ENCODE data around the gene ZNF652. TPM values are rescaled to one million over a fixed set of nuclear protein-coding genes. Genes with fewer than 3 reads are reported as not detected.
A peak's percentile ranks its signal among the peaks of the same experiment; 100 is the strongest.

The ZNF652 gene
- total and polyA plus RNA-seq, 2 of the 4 experiments (the other 2 are of a cell fraction): 3.6 to 8.8 TPM

DNA sequence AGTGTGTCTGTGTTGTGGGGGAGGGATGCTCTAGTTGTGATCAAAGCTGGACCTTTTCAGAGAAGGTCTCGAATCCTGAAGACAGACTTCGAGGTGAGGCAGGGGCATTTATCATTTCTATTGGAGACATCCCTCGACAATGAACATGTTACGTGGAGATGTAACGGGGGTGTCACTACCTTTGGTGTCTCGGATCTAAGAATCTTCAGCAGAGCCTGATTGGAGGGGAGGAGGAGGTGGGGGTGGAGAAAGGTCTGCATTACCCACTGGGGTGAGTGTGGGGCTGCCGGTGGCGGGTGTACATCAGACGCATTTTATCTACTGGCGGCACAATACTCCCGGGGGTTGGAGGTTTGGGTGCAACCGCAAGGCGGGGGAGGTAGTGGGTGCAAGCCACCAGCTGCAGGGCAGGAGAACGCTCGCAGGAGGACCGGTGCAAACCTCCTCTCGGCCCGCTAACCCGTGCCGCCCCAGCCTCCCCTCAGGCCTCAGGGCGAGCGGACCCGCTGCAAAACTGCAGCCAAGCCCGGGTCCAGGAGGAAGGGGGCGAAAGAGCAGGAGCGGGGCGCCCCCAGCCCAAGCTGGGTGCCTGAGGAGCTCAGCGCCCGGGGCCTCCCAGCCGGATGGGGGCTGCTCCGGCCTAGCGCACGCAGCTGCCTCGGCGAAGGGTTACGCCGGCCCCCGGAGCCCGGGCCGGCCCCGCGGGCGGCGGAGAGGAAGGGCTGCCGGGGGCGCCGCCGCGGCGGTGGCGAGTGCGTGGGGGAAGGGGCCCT, 735 bp downstream of the ZNF652 start:
- peak overlapping the region; percentile 78 for H3K4ac ChIP-seq (ENCODE audit: low read depth, low read length)
- H4K20me1 ChIP-seq (ENCODE audit: insufficient read depth, low read length): peaks cover 42% of the 10 kb centered on the region
- peak overlapping the region; percentile 16 for H2AK5ac ChIP-seq (ENCODE audit: low read depth, low read length)
- intact Hi-C loops (cut with micrococcal nuclease) (loop anchor here (5.0 kb wide), 1 partner anchor 36 kb away; no protein-coding TSS in a partner anchor), in situ Hi-C loops (cut with MboI; ENCODE audit: low sequenced_read_pairs) (no loop called here), dilution Hi-C loops (cut with HindIII; ENCODE audit: low sequenced_read_pairs, unreplicated experiment) (no loop called here)
- H3K9me1 ChIP-seq (ENCODE audit: insufficient read depth, low read length): peaks cover 5% of the 10 kb centered on the region; the same call in 1 of the 2 replicates
- TF ChIP-seq CHD1 (IDR thresholded peaks at IDR 0.05; ENCODE audit: low read depth, low read length): no peak
- TF ChIP-seq MXI1 (IDR thresholded peaks at IDR 0.05; ENCODE audit: borderline replicate concordance, low read depth, low read length): 0 out of 2 replicates have a peak, but pooled peaks have one; percentile 6
- TF ChIP-seq BHLHE40 (IDR thresholded peaks at IDR 0.05; ENCODE audit: low read depth, low read length): no peak
- peaks cover 18 to 41% of the 10 kb centered on the region in 2 experiments for H3K79me1 ChIP-seq (ENCODE audit: low read depth in 1 of 2, low read length in 2 of 2)
- H4K91ac ChIP-seq (ENCODE audit: insufficient read depth, low read depth, low read length): peak overlapping the region; percentile 5; the same call in 1 of the 2 replicates
- H2BK15ac ChIP-seq (ENCODE audit: low read depth, low read length): no peak overlapping the region; the same call in 2 of the 3 replicates
- no peaks in the 10 kb centered on the region for H3K36me3 ChIP-seq (ENCODE audit: control insufficient read depth, insufficient read depth, low read length)
- H3K4me3 ChIP-seq (ENCODE audit: insufficient read depth, low read depth, low read length): peak overlapping the region; percentile 80
- peak overlapping the region; percentile 55 for H2BK5ac ChIP-seq (ENCODE audit: low read depth, low read length, poor library complexity, severe bottlenecking)
- ATAC-seq (ENCODE audit: low read depth) (peak; percentile 56), DNase-seq (no peak)
- H2AK9ac ChIP-seq (replicated peaks; ENCODE audit: low read depth, low read length, poor library complexity): peak overlapping the region; percentile 96
- POLR2A ChIA-PET (ENCODE audit: unreplicated experiment): no interaction called here
- H4K5ac ChIP-seq (ENCODE audit: low read depth, low read length): 0 out of 2 replicates have a peak overlapping the region, but pooled peaks have one; percentile 16
- H2BK20ac ChIP-seq (ENCODE audit: low read depth, low read length): peak overlapping the region; percentile 22; the same call in 1 of the 2 replicates
- H3K4me1 ChIP-seq (ENCODE audit: control insufficient read depth, insufficient read depth, low read length): peaks cover 6% of the 10 kb centered on the region; the same call in 1 of the 2 replicates
- H3K14ac ChIP-seq (replicated peaks; ENCODE audit: low read depth, low read length): peak overlapping the region; percentile 91
- H3K18ac ChIP-seq (ENCODE audit: low read depth, low read length): peak overlapping the region; percentile 6
- peak overlapping the region; percentile 57; the same call in 1 of the 2 replicates for H2BK120ac ChIP-seq (ENCODE audit: low read depth, low read length)
- peak overlapping the region; percentile 97 for H3K23ac ChIP-seq (ENCODE audit: low read depth, low read length)
- peak overlapping the region; percentile 89 for H2AFZ ChIP-seq (replicated peaks; ENCODE audit: low read length, poor library complexity)
- peak overlapping the region; percentile 59; the same call in 1 of the 2 replicates for H3K56ac ChIP-seq (ENCODE audit: extremely low read depth, insufficient read depth, low read length)
- BruUV-seq (replicated peaks): no TSS peak
- H3K9me3 ChIP-seq (ENCODE audit: control insufficient read depth, insufficient read depth, low read length): no peaks in the 10 kb centered on the region
- peak overlapping the region; percentile 93 for H3K4me2 ChIP-seq (ENCODE audit: low read depth, low read length)
- no peaks in the 10 kb centered on the region for H3K27me3 ChIP-seq (ENCODE audit: control insufficient read depth, insufficient read depth, low read length)
- CTCF ChIA-PET: no interaction called here
- peak overlapping the region; percentile 57 for H3K27ac ChIP-seq (ENCODE audit: insufficient read depth, low read length)
- peak overlapping the region; percentile 82 for H3K9ac ChIP-seq (ENCODE audit: low read depth, low read length)
- WGBS, 2 experiments (ENCODE audit: extremely low coverage in 2 of 2, insufficient read length in 1 of 2): 0% methylated on average over 14 of the region's 52 CpGs; no CpG with 5 or more reads in 1 of the 2 experiments
- H4K8ac ChIP-seq (ENCODE audit: low read depth in 2 of 2, low read length in 2 of 2): peak overlapping the region; percentile 3 to 62; a peak in 3 of 4 replicates

All from IMR-90 (cell line).